Measurements from ENCODE around the gene SLC20A1.
"Not testable (repeated sequence)": the region's sequence is repeated elsewhere in the genome, so short reads cannot be mapped to it uniquely, and the experiment has no call there.

SLC20A1 gene

DNA sequence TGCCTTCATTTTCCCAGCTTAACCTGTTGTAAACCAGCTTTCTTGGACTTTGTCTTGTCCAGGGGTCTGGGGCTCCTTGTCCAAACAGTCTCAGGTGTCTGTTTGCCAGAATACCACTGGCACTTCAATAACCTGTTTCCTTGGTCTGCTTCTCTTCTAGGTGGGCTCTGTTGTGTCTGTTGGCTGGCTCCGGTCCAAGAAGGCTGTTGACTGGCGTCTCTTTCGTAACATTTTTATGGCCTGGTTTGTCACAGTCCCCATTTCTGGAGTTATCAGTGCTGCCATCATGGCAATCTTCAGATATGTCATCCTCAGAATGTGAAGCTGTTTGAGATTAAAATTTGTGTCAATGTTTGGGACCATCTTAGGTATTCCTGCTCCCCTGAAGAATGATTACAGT lies 17.0 kb downstream of the SLC20A1 start:
- TF ChIP-seq JUND (IDR thresholded peaks at IDR 0.05; ENCODE audit: low read depth): no peak

GRCh38 chr2:112664689-112665088 lies 18.9 kb downstream of the SLC20A1 start:
- DNase-seq (ENCODE audit: low read depth in 1 of 2, low spot score in 1 of 2): no peak
- in situ Hi-C loops (cut with HindIII; ENCODE audit: low pct_unique_long_range_greater_than_20kb, low sequenced_read_pairs): no loop called here
- TF ChIP-seq JUND (IDR thresholded peaks at IDR 0.05; ENCODE audit: low read depth): no peak

More for the DNA sequence above, 17.0 kb downstream of the SLC20A1 start:
- no peak for DNase-seq (ENCODE audit: low read depth in 1 of 2, low spot score in 1 of 2)
- in situ Hi-C loops (cut with HindIII; ENCODE audit: low pct_unique_long_range_greater_than_20kb, low sequenced_read_pairs): no loop called here

- peak in 1 of 2 experiments; percentile 45 for DNase-seq (ENCODE audit: low read depth in 1 of 2, low spot score in 1 of 2)
- no peak for TF ChIP-seq JUND (IDR thresholded peaks at IDR 0.05; ENCODE audit: low read depth)
- in situ Hi-C loops (cut with HindIII; ENCODE audit: low pct_unique_long_range_greater_than_20kb, low sequenced_read_pairs): no loop called here
Observed at GRCh38 chr2:112665113-112665780, 19.5 kb downstream of the SLC20A1 start.

DNA sequence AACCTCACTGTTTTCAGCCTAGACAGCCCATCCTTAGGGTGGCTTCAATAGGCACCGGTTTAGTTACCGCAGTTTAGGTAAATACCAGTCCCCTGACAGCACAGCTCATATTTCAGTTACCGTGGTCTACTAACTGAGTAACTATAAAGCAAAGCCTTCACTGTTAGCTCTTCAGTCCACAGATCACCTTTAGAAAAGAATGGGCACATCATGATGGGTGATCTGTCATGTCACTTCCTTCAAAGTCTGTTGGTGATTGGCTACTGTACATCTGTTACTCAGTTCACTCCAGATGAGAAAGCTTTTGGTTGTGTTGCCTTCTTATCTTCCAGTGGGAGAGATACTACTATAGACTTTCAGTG lies 21.0 kb downstream of the SLC20A1 start:
- in situ Hi-C loops (cut with HindIII; ENCODE audit: low pct_unique_long_range_greater_than_20kb, low sequenced_read_pairs): no loop called here
- no peak for DNase-seq (ENCODE audit: low read depth in 1 of 2, low spot score in 1 of 2)
- TF ChIP-seq JUND (IDR thresholded peaks at IDR 0.05; ENCODE audit: low read depth): no peak

DNA sequence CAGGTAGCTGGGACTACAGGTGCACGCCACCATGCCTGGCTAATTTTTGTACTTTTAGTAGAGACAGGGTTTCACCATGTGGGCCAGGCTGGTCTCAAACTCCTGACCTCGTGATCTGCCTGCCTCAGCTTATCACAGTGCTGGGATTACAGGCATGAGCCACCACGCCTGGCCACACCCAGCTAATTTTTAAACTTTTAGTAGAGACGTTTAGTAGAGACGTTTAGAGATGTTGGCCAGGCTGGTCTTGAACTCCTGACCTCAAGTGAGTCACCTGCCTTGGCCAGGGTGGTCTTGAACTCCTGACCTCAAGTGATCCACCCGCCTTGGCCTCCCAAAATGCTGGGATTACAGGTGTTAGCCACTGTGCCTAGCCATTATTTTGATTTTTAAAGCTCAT lies 21.8 kb downstream of the SLC20A1 start:
- in situ Hi-C loops (cut with HindIII; ENCODE audit: low pct_unique_long_range_greater_than_20kb, low sequenced_read_pairs); DNase-seq (ENCODE audit: low read depth in 1 of 2, low spot score in 1 of 2): not testable (repeated sequence)

GRCh38 chr2:112669667-112670066 lies 23.9 kb downstream of the SLC20A1 start:
- DNase-seq (ENCODE audit: low read depth in 1 of 2, low spot score in 1 of 2): no peak
- in situ Hi-C loops (cut with HindIII; ENCODE audit: low pct_unique_long_range_greater_than_20kb, low sequenced_read_pairs): no loop called here
- no peak for TF ChIP-seq JUND (IDR thresholded peaks at IDR 0.05; ENCODE audit: low read depth)

DNA sequence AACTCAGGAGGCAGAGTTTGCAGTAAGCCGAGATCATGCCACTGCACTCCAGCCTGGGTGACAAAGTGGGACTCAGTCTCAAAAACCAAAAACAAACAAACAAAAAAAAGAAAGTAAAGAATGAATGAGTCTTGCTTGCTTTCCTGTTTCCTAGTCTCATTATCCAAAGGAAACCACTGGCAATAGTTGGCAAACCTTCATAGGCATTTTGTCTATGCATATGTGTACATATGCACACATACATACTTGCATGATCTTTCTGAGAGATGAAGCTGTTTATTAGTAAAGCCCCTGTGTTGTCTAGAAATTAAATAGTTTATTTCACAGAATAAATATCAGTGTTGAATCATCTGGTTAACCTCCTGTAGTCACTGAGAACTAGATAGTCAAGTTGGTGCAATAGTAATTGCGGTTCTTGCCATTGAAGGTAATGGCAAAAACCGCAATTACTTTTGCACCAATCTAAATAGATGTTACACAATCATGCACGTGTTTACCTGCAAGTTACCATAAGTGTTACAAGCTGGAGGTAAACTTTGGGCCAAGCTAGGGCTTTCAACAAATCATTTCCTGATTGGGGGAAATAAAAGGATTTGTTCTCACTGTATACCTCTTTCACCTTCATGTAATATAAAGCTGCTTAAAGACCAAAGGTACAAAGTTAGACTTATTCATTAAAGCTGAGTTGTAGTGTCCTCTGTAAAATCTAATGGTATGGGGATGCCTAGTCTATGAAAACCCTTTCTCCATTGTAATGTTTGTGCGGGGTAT lies 24.7 kb downstream of the SLC20A1 start:
- in situ Hi-C loops (cut with HindIII; ENCODE audit: low pct_unique_long_range_greater_than_20kb, low sequenced_read_pairs): no loop called here
- TF ChIP-seq JUND (IDR thresholded peaks at IDR 0.05; ENCODE audit: low read depth): no peak

GRCh38 chr2:112671801-112672200 lies 26.1 kb downstream of the SLC20A1 start:
- in situ Hi-C loops (cut with HindIII; ENCODE audit: low pct_unique_long_range_greater_than_20kb, low sequenced_read_pairs): no loop called here
- no peak for TF ChIP-seq JUND (IDR thresholded peaks at IDR 0.05; ENCODE audit: low read depth)
- no peak for DNase-seq (ENCODE audit: low read depth in 1 of 2, low spot score in 1 of 2)

More for the DNA sequence above, 24.7 kb downstream of the SLC20A1 start:
- no peak for DNase-seq (ENCODE audit: low read depth in 1 of 2, low spot score in 1 of 2)

GRCh38 chr2:112673008-112673407 lies 27.3 kb downstream of the SLC20A1 start:
- in situ Hi-C loops (cut with HindIII; ENCODE audit: low pct_unique_long_range_greater_than_20kb, low sequenced_read_pairs): no loop called here

GRCh38 chr2:112674229-112674628 lies 28.5 kb downstream of the SLC20A1 start:
- DNase-seq (ENCODE audit: low read depth in 1 of 2, low spot score in 1 of 2): no peak
- no peak for TF ChIP-seq JUND (IDR thresholded peaks at IDR 0.05; ENCODE audit: low read depth)
- in situ Hi-C loops (cut with HindIII; ENCODE audit: low pct_unique_long_range_greater_than_20kb, low sequenced_read_pairs): no loop called here

More at GRCh38 chr2:112673008-112673407, 27.3 kb downstream of the SLC20A1 start:
- no peak for DNase-seq (ENCODE audit: low read depth in 1 of 2, low spot score in 1 of 2)
- no peak for TF ChIP-seq JUND (IDR thresholded peaks at IDR 0.05; ENCODE audit: low read depth)

DNA sequence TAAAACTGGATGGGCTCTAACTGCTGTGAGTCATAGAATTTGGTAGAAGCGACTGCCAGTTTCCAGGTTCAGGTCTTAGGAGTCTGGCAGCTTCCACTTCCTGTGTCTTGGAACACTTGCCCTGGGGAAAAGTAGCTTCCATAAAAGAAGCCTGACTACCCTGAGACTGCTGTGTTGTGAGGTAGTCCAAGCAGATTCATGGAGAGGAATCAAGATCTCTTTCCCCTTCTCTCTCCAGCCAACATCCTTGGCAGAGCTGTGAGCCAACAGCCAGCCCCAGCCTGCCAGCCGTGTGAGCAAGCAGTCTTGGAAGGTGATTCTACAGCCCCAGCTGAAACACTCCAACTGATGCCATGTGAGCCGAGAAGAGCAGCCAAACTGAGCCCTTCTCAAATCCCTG lies 33.7 kb downstream of the SLC20A1 start:
- no peak for DNase-seq (ENCODE audit: low read depth in 1 of 2, low spot score in 1 of 2)
- in situ Hi-C loops (cut with HindIII; ENCODE audit: low pct_unique_long_range_greater_than_20kb, low sequenced_read_pairs): no loop called here
- no peak for TF ChIP-seq JUND (IDR thresholded peaks at IDR 0.05; ENCODE audit: low read depth)

DNA sequence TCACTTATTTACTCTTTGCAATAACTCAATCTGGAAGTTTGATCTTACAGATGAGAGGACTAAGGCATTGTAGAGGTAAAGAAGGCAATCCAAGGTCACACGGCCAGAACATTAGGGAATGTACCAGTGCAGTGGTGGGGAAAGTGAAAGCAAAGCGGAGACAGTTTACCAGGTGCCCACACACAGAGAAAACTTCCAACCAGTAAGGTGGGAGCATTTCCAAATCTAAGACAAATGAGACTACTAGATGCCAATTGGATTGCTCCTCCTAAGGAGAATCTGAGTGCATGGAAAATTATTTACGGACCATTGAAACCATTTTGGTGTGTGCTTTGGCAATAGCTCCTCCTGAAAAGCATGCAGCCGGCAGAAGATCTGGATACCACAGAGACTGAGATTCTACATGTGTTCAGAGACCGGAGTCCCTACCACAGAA lies 34.9 kb downstream of the SLC20A1 start:
- in situ Hi-C loops (cut with HindIII; ENCODE audit: low pct_unique_long_range_greater_than_20kb, low sequenced_read_pairs): no loop called here
- no peak for TF ChIP-seq JUND (IDR thresholded peaks at IDR 0.05; ENCODE audit: low read depth)

GRCh38 chr2:112682101-112682500 lies 36.4 kb downstream of the SLC20A1 start:
- in situ Hi-C loops (cut with HindIII; ENCODE audit: low pct_unique_long_range_greater_than_20kb, low sequenced_read_pairs): no loop called here
- no peak for TF ChIP-seq JUND (IDR thresholded peaks at IDR 0.05; ENCODE audit: low read depth)
- no peak for DNase-seq (ENCODE audit: low read depth in 1 of 2, low spot score in 1 of 2)

More for the DNA sequence above, 34.9 kb downstream of the SLC20A1 start:
- DNase-seq (ENCODE audit: low read depth in 1 of 2, low spot score in 1 of 2): peak in 1 of 2 experiments; percentile 27

Measured in T47D (cell line).